Kidney (tissue), 14 donors: ENCODE data around the gene TRIM68. TPM values are rescaled to one million over a fixed set of nuclear protein-coding genes. Genes with fewer than 3 reads are reported as not detected.
A peak's percentile ranks its signal among the peaks of the same experiment; 100 is the strongest.

Experiments
- DNase-seq, 5 donors: peaks; one replicate each; pipeline ENCODE4 v3.0.0-alpha.2; 2013 to 2020
- FAIRE-seq: peaks from 2 replicates; lab custom pipeline; 2012; peaks lifted over from hg19 to GRCh38; lab: Jason Lieb, UNC
- H3K27ac ChIP-seq, 2 donors: one replicate each; pipeline ENCODE4 v1.7.0; 2013; ENCODE audit warnings: low read depth in 2 of 2, low read length in 2 of 2, inconsistent platforms in 1 of 2
- H3K27me3 ChIP-seq: one replicate; pipeline ENCODE4 v1.7.1; 2013; ENCODE audit warnings: low read length, inconsistent platforms; ENCODE audit not compliant: control insufficient read depth, insufficient read depth
- H3K36me3 ChIP-seq, 3 donors: one replicate each; pipeline versions ENCODE4 v1.7.0 to v1.7.1; 2013; ENCODE audit warnings: low read length in 3 of 3, control low read depth in 1 of 3, inconsistent platforms in 1 of 3; ENCODE audit not compliant: insufficient read depth in 3 of 3, control insufficient read depth in 2 of 3
- H3K4me1 ChIP-seq, 3 donors: one replicate each; pipeline versions ENCODE4 v1.7.0 to v1.7.1; 2013; ENCODE audit warnings: low read length in 3 of 3, inconsistent platforms in 1 of 3, low read depth in 1 of 3; ENCODE audit not compliant: control insufficient read depth in 2 of 3, insufficient read depth in 2 of 3
- H3K4me3 ChIP-seq, 3 donors: one replicate each; pipeline versions ENCODE4 v1.7.0 to v1.8.1; 2013; ENCODE audit warnings: low read length in 3 of 3, control low read depth in 1 of 3, inconsistent platforms in 1 of 3
- H3K9ac ChIP-seq, 3 donors: one replicate each; pipeline versions ENCODE4 v1.7.0 to v1.7.1; 2013; ENCODE audit warnings: low read length in 3 of 3, control low read depth in 1 of 3, inconsistent platforms in 1 of 3
- H3K9me3 ChIP-seq, 3 donors: one replicate each; pipeline versions ENCODE4 v1.7.0 to v1.7.1; 2013; ENCODE audit warnings: low read length in 3 of 3, control low read depth in 1 of 3, inconsistent platforms in 1 of 3; ENCODE audit not compliant: control insufficient read depth in 2 of 3, insufficient read depth in 1 of 3
- intact Hi-C: fragments of 100-400 bp; cut with DNase I; formaldehyde crosslinking; loops from one replicate; pipeline ENCODE4 v1.11.1; 2022
- polyA plus RNA-seq: library from polyadenylated mRNA; stranded (reverse); fragments of 350-450 nt; fragmentation: Illumina TruSeq; extraction: RNeasy Lipid Tissue Mini Kit (QIAGEN cat#74804); gene quantifications from one replicate; pipeline ENCODE4 v1.2.3, GENCODE V29; 2014; ENCODE audit warnings: low read depth, low replicate concordance; ENCODE audit not compliant: insufficient read depth
- total RNA-seq: library from RNA; stranded (reverse); fragmentation: NEBNext Ultra II Directional; extraction: Animal tissue kit (Norgen Biotek cat#: 25700); gene quantifications from one replicate; pipeline ENCODE4 v1.2.1, GENCODE V29; 2021
- TF ChIP-seq, protein P1 (sequence below): IDR thresholded peaks from 3 replicates; pipeline ENCODE4 v1.5.1; 2012; ENCODE audit warnings: mild to moderate bottlenecking, moderate library complexity, borderline replicate concordance; ENCODE audit not compliant: insufficient read depth; ENCODE audit errors: extremely low read depth
- donor health status: control.
- donor health status: control.
- donor health status: control.
- donor health status: control.
- donor health status: control.
- donor health status: DM: yes; HTN: yes; CAD: no.
- donor health status: Normal renal cell carcinoma (clear cell type).

The TRIM68 gene
- total and polyA plus RNA-seq, 2 donors from 2014 or later, result 11.3 to 18.3 TPM

DNA sequence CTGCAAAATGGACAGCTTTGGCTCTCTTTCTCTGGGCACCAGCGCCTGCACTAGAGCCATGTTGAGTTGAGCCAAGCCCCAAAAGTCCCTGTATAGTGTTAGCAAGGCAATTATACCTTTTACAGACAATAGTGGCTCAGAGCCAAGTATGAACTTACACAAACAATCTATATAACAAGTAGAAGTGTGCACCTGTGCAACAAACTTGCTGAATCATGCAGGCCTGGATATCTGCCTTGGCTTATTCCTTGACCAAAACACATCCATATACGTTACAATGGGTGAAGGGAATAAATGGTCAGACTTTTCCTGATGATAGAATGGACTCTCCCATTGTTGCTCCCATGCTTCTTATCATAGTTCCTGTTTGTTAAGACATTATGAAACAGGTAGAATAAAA lies 30.3 kb downstream of the TRIM68 start:
- no peak overlapping the region for H3K27ac ChIP-seq
- no peaks in the 10 kb centered on the region for H3K9me3 ChIP-seq
- H3K4me1 ChIP-seq, result no peaks in the 10 kb centered on the region
- no peak for DNase-seq
- no peak overlapping the region for H3K4me3 ChIP-seq
- no peaks in the 10 kb centered on the region for H3K27me3 ChIP-seq
- FAIRE-seq, result no peak
- no peak overlapping the region for H3K9ac ChIP-seq
- intact Hi-C loops, result no loop called here
- TF ChIP-seq, protein P1, sequence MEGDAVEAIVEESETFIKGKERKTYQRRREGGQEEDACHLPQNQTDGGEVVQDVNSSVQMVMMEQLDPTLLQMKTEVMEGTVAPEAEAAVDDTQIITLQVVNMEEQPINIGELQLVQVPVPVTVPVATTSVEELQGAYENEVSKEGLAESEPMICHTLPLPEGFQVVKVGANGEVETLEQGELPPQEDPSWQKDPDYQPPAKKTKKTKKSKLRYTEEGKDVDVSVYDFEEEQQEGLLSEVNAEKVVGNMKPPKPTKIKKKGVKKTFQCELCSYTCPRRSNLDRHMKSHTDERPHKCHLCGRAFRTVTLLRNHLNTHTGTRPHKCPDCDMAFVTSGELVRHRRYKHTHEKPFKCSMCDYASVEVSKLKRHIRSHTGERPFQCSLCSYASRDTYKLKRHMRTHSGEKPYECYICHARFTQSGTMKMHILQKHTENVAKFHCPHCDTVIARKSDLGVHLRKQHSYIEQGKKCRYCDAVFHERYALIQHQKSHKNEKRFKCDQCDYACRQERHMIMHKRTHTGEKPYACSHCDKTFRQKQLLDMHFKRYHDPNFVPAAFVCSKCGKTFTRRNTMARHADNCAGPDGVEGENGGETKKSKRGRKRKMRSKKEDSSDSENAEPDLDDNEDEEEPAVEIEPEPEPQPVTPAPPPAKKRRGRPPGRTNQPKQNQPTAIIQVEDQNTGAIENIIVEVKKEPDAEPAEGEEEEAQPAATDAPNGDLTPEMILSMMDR, result no peak
- H3K36me3 ChIP-seq, result no peaks in the 10 kb centered on the region

DNA sequence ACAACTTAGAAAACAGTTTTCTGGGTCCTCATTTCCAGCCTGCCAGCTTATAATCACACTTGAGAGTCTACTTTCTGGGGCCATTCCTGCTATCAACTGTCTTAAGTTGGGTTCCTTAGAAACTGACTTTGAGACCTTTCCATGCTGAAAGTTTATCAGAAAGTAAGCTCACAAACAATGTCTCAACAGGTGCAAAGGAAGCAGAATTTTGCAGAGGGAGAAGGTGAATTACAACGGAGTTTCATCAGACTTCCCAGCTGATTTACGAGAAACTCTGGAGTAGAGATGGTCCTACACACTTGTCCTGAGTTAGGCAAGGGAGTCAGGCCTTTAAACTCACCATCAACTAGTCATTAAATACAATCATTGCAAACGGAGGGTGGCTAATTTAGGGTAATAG lies 31.2 kb downstream of the TRIM68 start:
- intact Hi-C loops, result no loop called here
- TF ChIP-seq, protein P1, result no peak
- FAIRE-seq, result no peak

DNA sequence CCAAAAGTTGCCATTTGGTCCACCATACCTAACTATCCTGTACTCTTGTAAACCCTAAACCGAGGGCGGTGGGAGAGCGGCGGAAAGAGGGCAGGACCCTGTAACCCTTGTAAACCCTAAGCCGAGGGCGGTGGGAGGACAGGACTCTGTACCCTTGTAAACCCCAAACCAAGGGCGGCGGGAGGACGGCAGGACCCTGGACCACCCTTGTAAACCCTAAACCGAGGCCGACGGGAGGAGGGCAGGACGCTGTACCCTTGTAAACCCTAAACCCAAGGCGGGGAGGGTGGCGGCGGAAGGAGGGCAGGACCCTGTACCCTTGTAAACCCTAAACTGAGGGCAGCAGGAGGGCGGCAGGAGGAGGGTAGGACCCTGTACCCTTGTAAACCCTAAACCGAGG lies 39.0 kb downstream of the TRIM68 start:
- Histone ChIP-seq H3K9me3 (no peaks in the 10 kb centered on the region), H3K9ac (no peak overlapping the region), H3K36me3 (no peaks in the 10 kb centered on the region), H3K4me3 (no peak overlapping the region), H3K27me3 (no peaks in the 10 kb centered on the region), H3K4me1 (no peaks in the 10 kb centered on the region), H3K27ac (no peak overlapping the region)
- DNase-seq, result peak in 1 of 5 donors; percentile 52
- TF ChIP-seq, protein P1, result no peak
- intact Hi-C loops, result no loop called here
- FAIRE-seq, result no peak

More for the DNA sequence above, 31.2 kb downstream of the TRIM68 start:
- Histone ChIP-seq H3K4me1 (no peaks in the 10 kb centered on the region), H3K27ac (no peak overlapping the region), H3K4me3 (no peak overlapping the region), H3K36me3 (no peaks in the 10 kb centered on the region), H3K9me3 (no peaks in the 10 kb centered on the region), H3K27me3 (no peaks in the 10 kb centered on the region), H3K9ac (no peak overlapping the region)
- no peak for DNase-seq

GRCh38 chr11:4565371-4565770 lies 42.7 kb downstream of the TRIM68 start:
- Histone ChIP-seq H3K9ac (no peak overlapping the region), H3K27me3 (no peaks in the 10 kb centered on the region), H3K27ac (no peak overlapping the region), H3K4me3 (no peak overlapping the region), H3K9me3 (peaks cover 0 to 2% (median 0%) of the 10 kb centered on the region in 3 donors), H3K4me1 (no peaks in the 10 kb centered on the region), H3K36me3 (no peaks in the 10 kb centered on the region)
- intact Hi-C loops, result no loop called here
- FAIRE-seq (no peak), DNase-seq (no peak)
- TF ChIP-seq, protein P1, result no peak
